Mesothelial cell of epicardium (in vitro differentiated cells): Measurements from ENCODE around the gene DUSP7. TPM values are rescaled to one million over a fixed set of nuclear protein-coding genes. Genes with fewer than 3 reads are reported as not detected.

Source experiments
- DNase-seq, 2 experiments: peaks; one replicate each; pipeline ENCODE4 v3.0.0; 2021; ENCODE audit warnings: low spot score in 2 of 2; ENCODE audit not compliant: unreplicated experiment in 2 of 2
- H3K27ac Mint-ChIP-seq: 2 replicates; pipeline ENCODE4 v1.8.0; 2021; ENCODE audit warnings: mixed read lengths
- H3K27me3 Mint-ChIP-seq: 2 replicates; pipeline ENCODE4 v1.8.0; 2021; ENCODE audit warnings: low read depth, mixed read lengths
- H3K36me3 Mint-ChIP-seq: 2 replicates; pipeline ENCODE4 v1.8.0; 2021; ENCODE audit warnings: mixed read lengths
- H3K4me1 Mint-ChIP-seq: 2 replicates; pipeline ENCODE4 v1.8.0; 2021; ENCODE audit warnings: mixed read lengths
- H3K4me3 Mint-ChIP-seq: 2 replicates; pipeline ENCODE4 v1.8.0; 2021; ENCODE audit warnings: mild to moderate bottlenecking, moderate library complexity, mixed read lengths
- H3K9me3 Mint-ChIP-seq: 2 replicates; pipeline ENCODE4 v1.8.0; 2021; ENCODE audit warnings: mixed read lengths
- total RNA-seq: library from RNA; stranded (reverse); gene quantifications from 3 replicates; pipeline ENCODE4 v1.2.1, GENCODE V29; 2021
- TF ChIP-seq, protein P1 (sequence below): fragments of 200-600 bp; sonication (generic); IDR thresholded peaks from one replicate; pipeline ENCODE4 v1.5.0; 2021; ENCODE audit warnings: antibody characterized with exemption; ENCODE audit not compliant: unreplicated experiment

DUSP7 gene
- total RNA-seq, 1 donor from 2014 or later, result 32.2 TPM

DNA sequence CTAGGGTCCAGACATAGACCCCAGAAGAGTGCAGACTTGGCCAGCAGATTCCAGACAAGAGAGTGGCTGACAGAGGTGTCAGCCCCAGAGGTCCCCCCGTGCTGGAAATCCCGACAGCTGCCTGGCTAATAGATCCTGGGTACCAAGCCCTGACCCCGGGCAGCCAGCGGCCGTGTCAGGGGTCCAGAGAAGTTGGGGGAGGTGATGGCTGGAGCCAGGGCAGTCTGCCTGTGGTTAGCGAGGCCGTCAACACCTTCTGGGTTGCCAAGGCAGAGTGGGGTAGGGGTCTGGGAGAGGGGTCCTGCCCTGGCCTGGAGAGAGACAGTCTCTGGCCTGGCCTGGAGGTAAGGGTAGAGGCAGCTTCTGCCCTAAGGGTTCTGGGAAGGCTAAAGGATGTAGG lies 35.6 kb downstream of the DUSP7 start:
- peaks cover 34% of the 10 kb centered on the region for H3K4me1 Mint-ChIP-seq

DNA sequence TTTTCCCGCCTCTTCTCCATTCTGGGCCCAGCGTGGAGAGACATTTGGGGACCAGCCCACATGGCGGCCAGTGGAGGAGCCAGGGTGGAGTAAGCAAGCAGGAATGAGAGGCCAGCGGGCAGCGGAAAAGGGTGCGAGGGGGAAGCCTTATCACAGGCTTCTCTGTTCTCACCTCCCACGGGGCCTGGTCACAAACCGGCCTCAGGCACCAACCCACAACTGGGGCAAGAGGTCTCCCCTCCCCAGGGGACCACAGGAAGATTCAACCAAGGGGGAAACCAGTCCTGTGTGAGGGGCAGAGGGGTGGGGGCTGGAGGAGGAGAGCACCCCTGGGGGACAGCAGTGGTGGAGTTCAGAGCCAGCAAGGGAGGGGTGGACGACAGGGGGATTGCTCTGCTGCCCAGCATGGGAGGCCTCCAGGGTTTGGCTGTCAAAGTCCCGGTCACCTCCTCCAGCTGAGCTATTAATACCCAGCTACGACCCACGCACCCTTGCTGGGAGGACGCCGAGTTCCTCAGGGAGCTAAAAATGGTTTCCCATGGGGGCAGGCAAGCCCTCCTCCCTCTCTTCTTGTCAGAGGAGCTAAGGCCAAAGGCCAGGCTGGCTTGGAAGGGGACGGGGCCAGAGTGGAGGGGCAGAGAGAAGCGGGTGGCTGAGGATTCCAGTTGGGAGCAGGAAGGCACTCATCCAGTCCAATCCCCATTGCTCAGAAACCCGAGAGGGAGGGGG lies 36.9 kb downstream of the DUSP7 start:
- no peaks in the 10 kb centered on the region for H3K9me3 Mint-ChIP-seq
- TF ChIP-seq, protein P1, sequence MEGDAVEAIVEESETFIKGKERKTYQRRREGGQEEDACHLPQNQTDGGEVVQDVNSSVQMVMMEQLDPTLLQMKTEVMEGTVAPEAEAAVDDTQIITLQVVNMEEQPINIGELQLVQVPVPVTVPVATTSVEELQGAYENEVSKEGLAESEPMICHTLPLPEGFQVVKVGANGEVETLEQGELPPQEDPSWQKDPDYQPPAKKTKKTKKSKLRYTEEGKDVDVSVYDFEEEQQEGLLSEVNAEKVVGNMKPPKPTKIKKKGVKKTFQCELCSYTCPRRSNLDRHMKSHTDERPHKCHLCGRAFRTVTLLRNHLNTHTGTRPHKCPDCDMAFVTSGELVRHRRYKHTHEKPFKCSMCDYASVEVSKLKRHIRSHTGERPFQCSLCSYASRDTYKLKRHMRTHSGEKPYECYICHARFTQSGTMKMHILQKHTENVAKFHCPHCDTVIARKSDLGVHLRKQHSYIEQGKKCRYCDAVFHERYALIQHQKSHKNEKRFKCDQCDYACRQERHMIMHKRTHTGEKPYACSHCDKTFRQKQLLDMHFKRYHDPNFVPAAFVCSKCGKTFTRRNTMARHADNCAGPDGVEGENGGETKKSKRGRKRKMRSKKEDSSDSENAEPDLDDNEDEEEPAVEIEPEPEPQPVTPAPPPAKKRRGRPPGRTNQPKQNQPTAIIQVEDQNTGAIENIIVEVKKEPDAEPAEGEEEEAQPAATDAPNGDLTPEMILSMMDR, result no peak
- no peak for DNase-seq

More for the DNA sequence above, 35.6 kb downstream of the DUSP7 start:
- Mint-ChIP-seq H3K9me3 (no peaks in the 10 kb centered on the region), H3K27me3 (no peaks in the 10 kb centered on the region), H3K4me3 (no peak overlapping the region), H3K27ac (no peak overlapping the region), H3K36me3 (no peaks in the 10 kb centered on the region)
- TF ChIP-seq, protein P1, result no peak
- DNase-seq, result no peak

GRCh38 chr3:52018319-52019000 lies 37.9 kb downstream of the DUSP7 start:
- Mint-ChIP-seq H3K27ac (no peak overlapping the region), H3K4me1 (peaks cover 22% of the 10 kb centered on the region), H3K4me3 (no peak overlapping the region), H3K9me3 (no peaks in the 10 kb centered on the region), H3K36me3 (no peaks in the 10 kb centered on the region), H3K27me3 (no peaks in the 10 kb centered on the region)
- no peak for DNase-seq
- TF ChIP-seq, protein P1, result no peak

More for the DNA sequence above, 36.9 kb downstream of the DUSP7 start:
- H3K4me3 Mint-ChIP-seq, result no peak overlapping the region
- H3K27ac Mint-ChIP-seq, result no peak overlapping the region
- peaks cover 30% of the 10 kb centered on the region for H3K4me1 Mint-ChIP-seq
- no peaks in the 10 kb centered on the region for H3K27me3 Mint-ChIP-seq
- H3K36me3 Mint-ChIP-seq, result no peaks in the 10 kb centered on the region

DNA sequence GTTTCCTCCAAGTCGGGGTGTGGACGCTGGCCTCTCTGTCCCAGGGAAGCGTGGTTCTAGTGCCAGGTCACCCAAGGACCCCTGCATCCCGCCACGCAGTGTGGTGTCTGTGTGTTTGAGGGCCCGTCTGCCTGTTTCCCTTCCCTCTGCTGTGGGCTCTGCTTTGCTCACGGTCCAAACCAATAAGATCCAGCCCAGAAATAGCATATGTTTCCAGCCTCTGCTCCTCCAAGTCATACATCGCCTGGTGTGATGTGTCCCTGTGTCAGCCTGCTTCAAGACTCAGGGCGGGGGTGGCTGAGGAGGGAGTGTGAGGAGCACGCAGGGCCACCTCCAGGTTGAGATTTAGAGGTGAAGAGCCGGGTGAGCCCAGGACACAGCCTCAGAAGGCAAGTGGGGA lies 38.8 kb downstream of the DUSP7 start:
- Mint-ChIP-seq H3K9me3 (no peaks in the 10 kb centered on the region), H3K27me3 (no peaks in the 10 kb centered on the region), H3K4me3 (no peak overlapping the region), H3K27ac (no peak overlapping the region), H3K4me1 (peaks cover 20% of the 10 kb centered on the region), H3K36me3 (no peaks in the 10 kb centered on the region)
- DNase-seq, result no peak
- TF ChIP-seq, protein P1, result no peak

DNA sequence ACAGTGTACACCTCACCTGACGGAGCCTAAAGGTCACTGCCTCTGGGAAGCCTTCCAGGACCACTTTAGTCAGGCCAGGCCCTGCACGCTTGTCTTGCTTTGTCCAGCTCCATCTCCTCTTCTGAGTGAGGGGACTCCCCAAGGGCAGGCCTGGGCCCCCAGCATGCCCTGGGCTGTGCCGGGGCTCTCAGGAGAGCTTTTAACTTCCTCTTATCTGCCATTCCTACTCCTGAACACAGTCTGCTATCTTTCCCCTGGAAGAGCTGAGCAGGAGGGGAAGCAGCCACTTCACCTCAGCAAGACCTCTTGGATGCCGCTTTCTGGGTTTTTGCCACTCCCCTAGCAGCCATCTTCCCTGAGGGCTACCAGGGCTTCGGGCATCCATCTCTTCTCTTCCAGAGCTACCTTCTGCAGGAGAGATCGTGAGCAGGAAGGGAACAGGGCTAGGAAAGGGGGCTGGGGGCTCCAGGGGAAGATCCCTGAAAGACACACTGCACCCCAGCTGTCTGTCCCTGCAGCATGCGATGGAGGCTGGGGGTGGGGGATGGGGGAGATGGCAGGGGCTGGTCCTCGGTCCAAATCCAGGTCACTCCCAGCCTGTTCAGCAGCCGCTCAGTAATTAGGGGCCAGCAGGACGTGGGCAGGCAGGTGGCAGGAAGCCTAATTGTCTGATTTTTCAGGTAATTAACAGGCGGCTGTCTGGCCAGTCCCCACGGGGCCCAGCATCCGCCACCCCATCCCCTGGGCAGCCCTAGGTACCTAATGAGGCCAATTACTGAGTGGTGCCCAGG lies 40.7 kb downstream of the DUSP7 start:
- H3K4me1 Mint-ChIP-seq, result peaks cover 8% of the 10 kb centered on the region
- no peak overlapping the region for H3K4me3 Mint-ChIP-seq
- H3K27me3 Mint-ChIP-seq, result no peaks in the 10 kb centered on the region
- H3K36me3 Mint-ChIP-seq, result no peaks in the 10 kb centered on the region
- H3K9me3 Mint-ChIP-seq, result no peaks in the 10 kb centered on the region
- peak overlapping the region; percentile 49 for H3K27ac Mint-ChIP-seq
- TF ChIP-seq, protein P1, result no peak
- no peak for DNase-seq
